ENCODE measurements around the gene HYOU1. TPM values are rescaled to one million over a fixed set of nuclear protein-coding genes. Genes with fewer than 3 reads are reported as not detected.

HYOU1 gene
- total and polyA plus RNA-seq, 5 donors = 52.1 to 127 (median 88.1) TPM

DNA sequence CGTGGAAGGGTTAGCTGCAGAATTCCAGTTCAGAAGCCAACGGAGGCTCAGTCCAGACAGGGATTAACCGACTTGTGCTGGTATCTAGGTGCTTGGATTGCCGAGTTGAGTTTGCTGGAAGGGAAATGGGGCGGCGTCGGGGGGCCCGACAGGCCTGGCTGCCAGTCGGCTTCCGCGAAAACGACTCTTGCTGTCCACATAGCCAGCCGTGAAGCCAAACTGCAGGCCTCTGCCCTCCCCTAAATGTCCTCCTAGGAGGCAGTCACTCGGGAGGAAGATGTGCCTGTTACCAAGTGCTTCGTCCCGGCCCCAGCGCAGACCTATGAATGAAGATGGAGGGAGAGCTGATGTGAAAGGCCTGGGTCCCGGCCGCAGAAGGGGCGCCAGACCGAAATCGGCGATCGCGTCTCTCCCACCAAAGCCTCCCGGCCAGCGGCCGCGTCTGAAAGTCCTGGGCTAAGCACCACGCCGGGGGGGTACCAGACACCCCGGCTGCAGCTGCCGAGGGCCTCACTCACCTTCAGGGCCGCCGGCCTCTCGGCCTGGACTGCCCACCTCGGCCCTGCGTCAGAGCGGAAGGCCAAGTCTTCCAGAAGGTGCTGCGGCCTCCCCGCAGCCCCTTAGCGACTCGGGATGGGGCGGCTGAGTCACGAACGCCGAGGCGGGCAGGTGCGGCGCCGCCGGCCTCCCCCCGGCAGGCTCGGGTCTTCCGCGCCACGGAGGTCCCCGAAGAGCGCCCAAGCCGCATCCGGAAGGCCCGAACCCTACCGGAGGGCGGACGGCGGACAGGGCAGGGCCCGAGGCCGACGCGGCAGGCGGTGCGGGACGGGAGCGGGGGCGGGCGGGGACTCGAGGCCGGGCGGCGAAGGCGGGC lies 37.2 kb upstream of the HYOU1 start:
- Histone ChIP-seq H3K27me3 (ENCODE audit: control insufficient read depth, insufficient read depth) (no peaks in the 10 kb centered on the region), H3K4me1 (ENCODE audit: control insufficient read depth, insufficient read depth, low read length) (peaks cover 9% of the 10 kb centered on the region), H3K9me3 (ENCODE audit: control insufficient read depth, low read length) (no peaks in the 10 kb centered on the region), H3K4me3 (ENCODE audit: low read length) (peak overlapping the region; percentile 66), H3K27ac (ENCODE audit: low read length) (peak overlapping the region; percentile 81)
- WGBS = under 1% methylated on average over 81 of the region's 81 CpGs
- intact Hi-C loops (cut with DNase I) = no loop called here
- ATAC-seq (peak; percentile 35 to 51), DNase-seq (peak; percentile 39 to 72 (median 72))

DNA sequence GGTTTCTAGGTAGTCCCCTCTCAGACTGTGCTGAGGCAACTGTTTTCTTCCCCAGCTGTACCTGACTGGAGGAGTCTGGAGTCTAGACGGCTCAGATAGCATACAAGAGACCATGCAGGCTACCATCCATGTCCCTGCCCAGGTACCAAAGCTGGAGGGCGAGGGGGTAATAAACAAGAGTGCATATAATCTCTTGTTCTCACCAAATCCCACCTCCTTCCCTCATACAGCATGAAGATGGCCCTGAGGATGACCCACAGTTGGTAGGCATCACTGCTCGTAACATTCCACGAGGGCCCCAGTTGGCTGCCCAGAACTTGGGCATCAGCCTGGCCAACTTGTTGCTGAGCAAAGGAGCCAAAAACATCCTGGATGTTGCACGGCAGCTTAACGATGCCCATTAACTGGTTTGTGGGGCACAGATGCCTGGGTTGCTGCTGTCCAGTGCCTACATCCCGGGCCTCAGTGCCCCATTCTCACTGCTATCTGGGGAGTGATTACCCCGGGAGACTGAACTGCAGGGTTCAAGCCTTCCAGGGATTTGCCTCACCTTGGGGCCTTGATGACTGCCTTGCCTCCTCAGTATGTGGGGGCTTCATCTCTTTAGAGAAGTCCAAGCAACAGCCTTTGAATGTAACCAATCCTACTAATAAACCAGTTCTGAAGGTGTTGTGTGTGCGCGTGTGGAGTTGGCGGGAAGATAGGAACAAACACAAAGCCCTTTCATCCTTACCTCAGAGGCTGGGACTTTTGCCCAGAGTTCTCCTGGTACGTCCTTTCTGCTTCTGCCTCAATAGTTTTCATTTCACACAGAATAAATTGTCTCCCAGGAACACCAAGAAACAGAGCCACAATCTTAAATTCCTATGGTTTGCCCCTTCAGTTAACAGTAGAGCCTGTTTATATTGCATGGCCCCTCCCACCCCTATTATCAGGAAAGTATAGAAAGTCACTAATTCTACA lies 36.2 kb upstream of the HYOU1 start:
- ATAC-seq = no peak
- Histone ChIP-seq H3K4me1 (ENCODE audit: control insufficient read depth, insufficient read depth, low read length) (peaks cover 9% of the 10 kb centered on the region), H3K27ac (ENCODE audit: low read length) (no peak overlapping the region), H3K9me3 (ENCODE audit: control insufficient read depth, low read length) (no peaks in the 10 kb centered on the region), H3K27me3 (ENCODE audit: control insufficient read depth, insufficient read depth) (no peaks in the 10 kb centered on the region), H3K4me3 (ENCODE audit: low read length) (no peak overlapping the region)
- intact Hi-C loops (cut with DNase I) = no loop called here
- WGBS = 56% methylated on average over 12 of the region's 12 CpGs
- DNase-seq = peak in 2 of 3 donors; percentile 5 to 27

DNA sequence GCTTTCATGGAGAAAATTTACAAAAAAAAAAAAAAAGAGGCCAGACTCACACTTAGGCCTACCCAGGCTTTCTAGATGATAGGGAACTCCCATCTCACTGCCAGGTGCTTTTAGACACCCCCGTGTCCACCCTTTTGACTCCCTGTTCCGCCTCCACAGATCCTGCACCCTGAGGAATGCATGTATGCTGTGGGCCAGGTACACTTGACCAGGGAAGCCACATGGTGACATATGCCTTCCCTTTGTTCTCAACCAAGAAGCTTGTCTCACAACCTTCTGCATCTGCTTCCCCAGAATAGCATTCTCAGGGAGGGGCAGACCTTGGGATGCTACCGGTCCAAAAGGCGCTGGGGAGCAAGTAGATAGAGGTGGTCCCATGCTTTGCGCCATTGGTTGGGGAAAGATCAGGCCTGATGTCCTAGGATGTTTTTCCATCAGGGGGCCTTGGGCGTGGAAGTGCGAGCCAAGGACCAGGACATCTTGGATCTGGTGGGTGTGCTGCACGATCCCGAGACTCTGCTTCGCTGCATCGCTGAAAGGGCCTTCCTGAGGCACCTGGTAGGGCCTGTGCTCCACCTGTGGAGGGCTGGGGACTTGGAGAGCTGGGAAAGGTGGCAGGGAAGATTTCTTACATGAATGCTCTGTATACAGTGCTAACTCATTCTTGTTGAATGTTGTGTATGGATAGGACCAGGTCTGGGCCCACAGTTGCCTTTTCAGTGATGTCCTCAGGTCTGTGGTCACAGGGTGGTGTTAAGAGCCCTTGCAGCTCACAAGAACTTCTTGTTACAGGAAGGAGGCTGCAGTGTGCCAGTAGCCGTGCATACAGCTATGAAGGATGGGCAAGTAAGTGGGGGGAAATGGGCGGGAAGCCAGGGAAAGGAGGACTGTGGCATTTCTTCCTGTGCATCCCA lies 35.2 kb upstream of the HYOU1 start:
- Histone ChIP-seq H3K4me1 (ENCODE audit: control insufficient read depth, insufficient read depth, low read length) (peaks cover 9% of the 10 kb centered on the region), H3K9me3 (ENCODE audit: control insufficient read depth, low read length) (no peaks in the 10 kb centered on the region), H3K4me3 (ENCODE audit: low read length) (no peak overlapping the region), H3K27me3 (ENCODE audit: control insufficient read depth, insufficient read depth) (no peaks in the 10 kb centered on the region), H3K27ac (ENCODE audit: low read length) (no peak overlapping the region)
- WGBS = 83% methylated on average over 13 of the region's 13 CpGs
- DNase-seq (peak in 2 of 3 donors; percentile 45 to 55), ATAC-seq (no peak)
- intact Hi-C loops (cut with DNase I) = no loop called here

GRCh38 chr11:119091178-119091577 lies 34.2 kb upstream of the HYOU1 start:
- 68% methylated on average over 9 of the region's 9 CpGs for WGBS
- Histone ChIP-seq H3K4me1 (ENCODE audit: control insufficient read depth, insufficient read depth, low read length) (peaks cover 9% of the 10 kb centered on the region), H3K27me3 (ENCODE audit: control insufficient read depth, insufficient read depth) (no peaks in the 10 kb centered on the region), H3K4me3 (ENCODE audit: low read length) (no peak overlapping the region), H3K9me3 (ENCODE audit: control insufficient read depth, low read length) (no peaks in the 10 kb centered on the region), H3K27ac (ENCODE audit: low read length) (no peak overlapping the region)
- ATAC-seq = no peak
- intact Hi-C loops (cut with DNase I) = no loop called here
- DNase-seq = peak in 2 of 3 donors; percentile 19 to 48

GRCh38 chr11:119089319-119089718 lies 32.3 kb upstream of the HYOU1 start:
- Histone ChIP-seq H3K4me3 (ENCODE audit: low read length) (no peak overlapping the region), H3K4me1 (ENCODE audit: control insufficient read depth, insufficient read depth, low read length) (peaks cover 12% of the 10 kb centered on the region), H3K27ac (ENCODE audit: low read length) (no peak overlapping the region), H3K9me3 (ENCODE audit: control insufficient read depth, low read length) (no peaks in the 10 kb centered on the region), H3K27me3 (ENCODE audit: control insufficient read depth, insufficient read depth) (no peaks in the 10 kb centered on the region)
- intact Hi-C loops (cut with DNase I) = no loop called here
- ATAC-seq = no peak
- 96% methylated on average over 1 of the region's 1 CpG for WGBS
- DNase-seq = peak in 1 of 3 donors; percentile 1

DNA sequence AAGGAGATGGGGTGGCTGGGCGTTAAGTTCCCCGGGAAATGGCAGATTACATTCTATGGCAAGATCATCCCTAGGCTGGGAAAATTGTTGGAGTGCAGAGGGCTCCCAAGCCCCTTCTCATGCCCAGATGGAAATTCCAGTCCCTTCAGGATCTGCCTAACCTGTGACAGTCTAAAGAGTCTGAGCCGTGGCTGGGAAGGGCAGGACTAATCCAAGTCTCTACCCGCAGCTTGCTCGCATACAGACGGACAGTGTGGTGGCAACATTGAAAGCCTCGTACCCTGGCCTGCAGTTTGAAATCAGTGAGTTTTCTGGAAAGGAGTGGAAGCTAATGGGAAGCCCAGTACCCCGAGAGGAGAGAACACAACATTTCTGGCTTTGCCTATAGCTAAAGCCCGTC lies 31.4 kb upstream of the HYOU1 start:
- DNase-seq (peak in 1 of 3 donors; percentile 18), ATAC-seq (no peak)
- H3K27ac ChIP-seq (ENCODE audit: low read length) = no peak overlapping the region
- intact Hi-C loops (cut with DNase I) = no loop called here
- peaks cover 12% of the 10 kb centered on the region for H3K4me1 ChIP-seq (ENCODE audit: control insufficient read depth, insufficient read depth, low read length)
- 95% methylated on average over 9 of the region's 9 CpGs for WGBS
- no peaks in the 10 kb centered on the region for H3K27me3 ChIP-seq (ENCODE audit: control insufficient read depth, insufficient read depth)
- no peak overlapping the region for H3K4me3 ChIP-seq (ENCODE audit: low read length)
- H3K9me3 ChIP-seq (ENCODE audit: control insufficient read depth, low read length) = no peaks in the 10 kb centered on the region

DNA sequence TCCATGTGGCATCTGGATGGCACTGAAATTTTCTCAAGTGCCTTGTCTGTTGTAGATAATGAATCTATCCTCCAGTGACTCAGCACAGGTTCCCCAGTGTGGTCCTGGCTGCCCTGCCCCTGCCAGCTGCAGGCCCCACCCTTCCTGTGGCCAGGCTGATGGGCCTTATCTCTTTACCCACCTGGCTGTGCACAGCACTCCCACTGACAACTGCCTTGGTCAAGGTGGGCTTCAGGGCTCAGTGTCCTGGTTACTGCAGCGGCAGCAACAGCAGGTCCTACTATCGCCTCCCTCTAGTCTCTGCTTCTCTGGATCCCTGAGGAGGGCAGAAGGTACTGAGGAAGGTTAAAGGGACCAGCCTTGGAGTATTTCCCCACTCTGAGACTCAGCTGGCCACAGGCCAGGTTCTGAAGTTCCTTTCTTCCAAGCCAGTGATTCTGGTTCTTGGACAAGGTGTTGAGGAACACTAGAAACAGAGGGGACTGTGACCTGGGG lies 30.8 kb upstream of the HYOU1 start:
- no peak overlapping the region for H3K4me3 ChIP-seq (ENCODE audit: low read length)
- H3K27me3 ChIP-seq (ENCODE audit: control insufficient read depth, insufficient read depth) = no peaks in the 10 kb centered on the region
- no peak overlapping the region for H3K27ac ChIP-seq (ENCODE audit: low read length)
- H3K9me3 ChIP-seq (ENCODE audit: control insufficient read depth, low read length) = no peaks in the 10 kb centered on the region
- intact Hi-C loops (cut with DNase I) = no loop called here
- H3K4me1 ChIP-seq (ENCODE audit: control insufficient read depth, insufficient read depth, low read length) = peaks cover 7% of the 10 kb centered on the region
- ATAC-seq = no peak
- peak in 1 of 3 donors; percentile 22 for DNase-seq
- WGBS = 94% methylated on average over 2 of the region's 2 CpGs

DNA sequence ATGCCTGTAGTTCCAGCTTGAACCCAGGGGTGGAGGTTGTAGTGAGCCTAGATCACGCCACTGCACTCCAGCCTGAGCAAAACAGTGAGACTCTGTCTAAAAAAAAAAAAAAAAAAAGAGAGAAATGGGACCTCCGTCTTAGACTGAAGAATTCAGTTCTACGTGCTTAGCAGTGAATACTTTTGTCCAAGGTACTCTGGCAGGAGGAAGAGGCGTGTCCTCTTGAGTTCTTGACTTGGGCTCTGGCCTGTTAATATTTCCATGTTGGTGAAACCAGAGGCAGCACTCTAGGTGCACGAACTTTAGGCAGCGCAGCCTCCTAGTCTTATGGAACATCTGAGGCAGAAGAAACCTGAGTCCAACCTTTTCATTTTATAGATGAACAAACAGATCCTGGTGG lies 30.1 kb upstream of the HYOU1 start:
- Histone ChIP-seq H3K4me1 (ENCODE audit: control insufficient read depth, insufficient read depth, low read length) (peaks cover 3% of the 10 kb centered on the region), H3K4me3 (ENCODE audit: low read length) (no peak overlapping the region), H3K27ac (ENCODE audit: low read length) (no peak overlapping the region), H3K9me3 (ENCODE audit: control insufficient read depth, low read length) (no peaks in the 10 kb centered on the region), H3K27me3 (ENCODE audit: control insufficient read depth, insufficient read depth) (no peaks in the 10 kb centered on the region)
- ATAC-seq (no peak), DNase-seq (no peak)
- intact Hi-C loops (cut with DNase I) = no loop called here
- WGBS = 88% methylated on average over 6 of the region's 6 CpGs

DNA sequence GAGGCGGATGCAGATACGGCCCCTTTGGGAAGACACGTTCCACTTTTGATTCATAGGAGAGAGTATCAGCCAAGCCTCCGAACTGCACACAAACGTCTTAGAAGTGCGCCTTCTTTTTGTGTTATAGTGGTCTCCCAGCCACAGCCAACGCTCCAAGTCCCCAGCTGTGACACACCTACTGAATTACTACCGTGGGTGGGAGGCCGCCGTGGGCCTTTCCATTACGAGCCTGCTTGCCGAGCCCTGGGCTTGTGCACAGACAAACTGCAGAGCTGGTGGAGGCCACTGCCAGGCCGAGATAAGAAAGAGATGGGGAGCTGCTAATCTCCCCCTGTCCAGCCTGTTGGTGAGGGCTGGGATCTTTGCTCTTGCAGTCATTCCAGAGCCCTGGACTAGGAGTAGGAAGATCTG lies 28.4 kb upstream of the HYOU1 start:
- Histone ChIP-seq H3K9me3 (ENCODE audit: control insufficient read depth, low read length) (no peaks in the 10 kb centered on the region), H3K27ac (ENCODE audit: low read length) (peak overlapping the region; percentile 71), H3K4me1 (ENCODE audit: control insufficient read depth, insufficient read depth, low read length) (peaks cover 3% of the 10 kb centered on the region), H3K4me3 (ENCODE audit: low read length) (peak overlapping the region; percentile 52), H3K27me3 (ENCODE audit: control insufficient read depth, insufficient read depth) (no peaks in the 10 kb centered on the region)
- intact Hi-C loops (cut with DNase I) = no loop called here
- WGBS = 1% methylated on average over 13 of the region's 13 CpGs
- no peak for ATAC-seq
- peak in 1 of 3 donors; percentile 65 for DNase-seq
